ENCODE measurements around the gene H6PD. TPM values are rescaled to one million over a fixed set of nuclear protein-coding genes. Genes with fewer than 3 reads are reported as not detected.

Gene H6PD
- total and polyA plus RNA-seq, 2 donors (not counting 3 experiments of a cell fraction or from before 2014, with no cell fraction given): 24.5 to 29.0 TPM

DNA sequence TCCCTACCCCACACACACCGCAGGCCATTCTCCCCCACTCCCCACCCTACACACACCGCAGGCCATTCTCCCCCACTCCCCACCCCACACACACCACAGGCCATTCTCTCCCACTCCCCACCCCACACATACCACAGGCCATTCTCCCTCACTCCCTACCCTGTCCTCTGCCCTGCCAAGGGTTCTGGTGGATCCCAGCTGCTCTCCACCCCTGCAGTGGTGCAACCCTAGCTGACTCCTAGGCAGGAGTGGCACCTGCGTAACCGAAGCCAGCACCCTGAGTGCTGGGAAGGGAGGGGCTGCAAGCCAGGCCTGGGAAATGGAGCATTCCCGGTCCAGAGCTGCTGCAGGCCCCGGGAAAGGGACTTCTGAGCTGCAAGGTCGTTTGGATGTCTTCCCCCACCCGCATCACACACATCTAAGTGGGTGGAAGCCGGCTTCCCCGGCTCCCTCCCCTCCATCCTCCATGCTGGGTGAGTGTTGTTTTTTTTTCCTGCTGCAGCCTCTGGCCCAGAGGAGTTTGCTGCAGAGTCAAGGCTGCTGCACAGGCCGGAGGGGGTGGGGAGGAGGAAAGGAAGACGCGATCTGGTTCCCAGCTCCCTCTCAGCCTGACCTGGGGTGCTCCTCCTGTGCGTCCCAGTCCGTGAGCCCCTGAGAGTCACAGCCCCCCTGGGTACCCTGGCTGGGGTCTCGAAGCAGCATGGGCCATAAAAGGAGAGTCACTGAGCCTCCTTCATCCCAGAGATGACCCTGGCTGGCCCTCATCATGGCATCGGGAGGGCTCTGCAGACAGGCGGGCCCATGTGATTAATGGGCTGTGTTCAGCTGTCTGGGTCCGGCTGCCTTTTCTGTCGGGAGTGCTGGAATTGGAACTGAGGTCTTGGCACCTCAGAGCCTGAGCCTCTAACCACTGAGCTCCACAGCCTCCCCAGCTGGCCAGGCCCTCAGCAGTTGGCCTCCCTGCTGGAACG lies 16.1 kb downstream of the H6PD start:
- BruUV-seq (replicated peaks): no TSS peak
- Histone ChIP-seq H3K27me3 (ENCODE audit: control insufficient read depth in 2 of 2, insufficient read depth in 2 of 2, low read length in 2 of 2) (no peaks in the 10 kb centered on the region), H3K9me1 (replicated peaks; ENCODE audit: control insufficient read depth, extremely low read depth, insufficient read depth, low read length) (no peaks in the 10 kb centered on the region), H4K20me1 (replicated peaks; ENCODE audit: control insufficient read depth, extremely low read depth, insufficient read depth, low read length) (no peaks in the 10 kb centered on the region), H3K79me2 (ENCODE audit: control insufficient read depth, insufficient read depth, low read length) (no peaks in the 10 kb centered on the region), H3K27ac (ENCODE audit: insufficient read depth, low read depth, low read length) (no peak overlapping the region), H3K4me3 (replicated peaks in 1 of 3; ENCODE audit: insufficient read depth in 1 of 3, low read depth in 1 of 3, low read length in 3 of 3) (no peak overlapping the region), H3K4me1 (ENCODE audit: control insufficient read depth, extremely low read depth, insufficient read depth, low read length) (no peaks in the 10 kb centered on the region), H3K9ac (replicated peaks; ENCODE audit: extremely low read depth, insufficient read depth, low read length) (no peak overlapping the region), H3K9me3 (replicated peaks; ENCODE audit: control insufficient read depth, insufficient read depth, low read length) (no peaks in the 10 kb centered on the region), H3K36me3 (ENCODE audit: control insufficient read depth in 2 of 2, extremely low read depth in 1 of 2, insufficient read depth in 2 of 2, low read length in 2 of 2) (peaks cover 0 to 9% of the 10 kb centered on the region in 2 experiments), H3K4me2 (ENCODE audit: insufficient read depth, low read length) (no peak overlapping the region), H2AFZ (ENCODE audit: low read depth, low read length) (no peak overlapping the region)
- CTCF ChIA-PET: interaction anchor here (0.6 to 4.4 kb wide), 19 partner anchors 11 to 240 kb away, joined by 3 to 44 read pairs (median 4); partner anchors contain the start of genes GPR157 and H6PD
- dilution Hi-C loops (cut with MboI; ENCODE audit: extremely low pct_ligation_motif_present, low sequenced_read_pairs): no loop called here
- intact Hi-C loops (cut with micrococcal nuclease): loop anchor here (1.0 kb wide), 2 partner anchors 69 to 140 kb away; no protein-coding TSS in a partner anchor
- DNase-seq (ENCODE audit: low read depth, low spot score) (no peak), FAIRE-seq (no peak)
- no peak for TF ChIP-seq GATA2 (IDR thresholded peaks at IDR 0.05; ENCODE audit: insufficient read depth, insufficient read length, low read depth, low read length)
- no peak for TF ChIP-seq POLR2A (IDR thresholded peaks at IDR 0.05; ENCODE audit: low read depth, low read length)
- TF ChIP-seq MAX (IDR thresholded peaks at IDR 0.05; ENCODE audit: insufficient read depth, insufficient read length): no peak
- TF ChIP-seq MYC (IDR thresholded peaks at IDR 0.05; ENCODE audit: low read depth, low read length): no peak
- no peak for TF ChIP-seq POLR2AphosphoS5 (IDR thresholded peaks at IDR 0.05; ENCODE audit: insufficient read depth, low read depth, low read length)
- TF ChIP-seq, protein P1, sequence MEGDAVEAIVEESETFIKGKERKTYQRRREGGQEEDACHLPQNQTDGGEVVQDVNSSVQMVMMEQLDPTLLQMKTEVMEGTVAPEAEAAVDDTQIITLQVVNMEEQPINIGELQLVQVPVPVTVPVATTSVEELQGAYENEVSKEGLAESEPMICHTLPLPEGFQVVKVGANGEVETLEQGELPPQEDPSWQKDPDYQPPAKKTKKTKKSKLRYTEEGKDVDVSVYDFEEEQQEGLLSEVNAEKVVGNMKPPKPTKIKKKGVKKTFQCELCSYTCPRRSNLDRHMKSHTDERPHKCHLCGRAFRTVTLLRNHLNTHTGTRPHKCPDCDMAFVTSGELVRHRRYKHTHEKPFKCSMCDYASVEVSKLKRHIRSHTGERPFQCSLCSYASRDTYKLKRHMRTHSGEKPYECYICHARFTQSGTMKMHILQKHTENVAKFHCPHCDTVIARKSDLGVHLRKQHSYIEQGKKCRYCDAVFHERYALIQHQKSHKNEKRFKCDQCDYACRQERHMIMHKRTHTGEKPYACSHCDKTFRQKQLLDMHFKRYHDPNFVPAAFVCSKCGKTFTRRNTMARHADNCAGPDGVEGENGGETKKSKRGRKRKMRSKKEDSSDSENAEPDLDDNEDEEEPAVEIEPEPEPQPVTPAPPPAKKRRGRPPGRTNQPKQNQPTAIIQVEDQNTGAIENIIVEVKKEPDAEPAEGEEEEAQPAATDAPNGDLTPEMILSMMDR (IDR thresholded peaks at IDR 0.05; ENCODE audit: extremely low read depth in 1 of 2, insufficient read depth in 1 of 2, low read depth in 1 of 2, low read length in 2 of 2): no peak
- no peak for TF ChIP-seq FOS (IDR thresholded peaks at IDR 0.05; ENCODE audit: borderline replicate concordance, insufficient read depth, low read length)
- TF ChIP-seq JUN (IDR thresholded peaks at IDR 0.05; ENCODE audit: borderline replicate concordance, insufficient read depth, insufficient read length, low read depth): no peak
- no peak for TF ChIP-seq EZH2 (IDR thresholded peaks at IDR 0.05; ENCODE audit: borderline replicate concordance, low read depth, low read length, severe bottlenecking)
- POLR2A ChIA-PET: no interaction called here
